ENCODE results near the gene ENPP6.

GRCh38 chr4:184235526-184235925, 17.9 kb upstream of the ENPP6 start:
- TF ChIP-seq CTCF (IDR thresholded peaks at IDR 0.05; ENCODE audit: low read length) (no peak), EZH2 (IDR thresholded peaks at IDR 0.05; ENCODE audit: borderline replicate concordance, low read length) (no peak)
